NCI-H2227 treated with DMSO at 0.1 percent for 48 hours (cell line): Measurements from ENCODE around the gene KIN.
"Not testable (repeated sequence)": the region's sequence is repeated elsewhere in the genome, so short reads cannot be mapped to it uniquely, and the experiment has no call there.

Experiments
- DNase-seq: peaks from one replicate; lab custom pipeline; 2025; lab: John Stamatoyannopoulos, UW

KIN gene

DNA sequence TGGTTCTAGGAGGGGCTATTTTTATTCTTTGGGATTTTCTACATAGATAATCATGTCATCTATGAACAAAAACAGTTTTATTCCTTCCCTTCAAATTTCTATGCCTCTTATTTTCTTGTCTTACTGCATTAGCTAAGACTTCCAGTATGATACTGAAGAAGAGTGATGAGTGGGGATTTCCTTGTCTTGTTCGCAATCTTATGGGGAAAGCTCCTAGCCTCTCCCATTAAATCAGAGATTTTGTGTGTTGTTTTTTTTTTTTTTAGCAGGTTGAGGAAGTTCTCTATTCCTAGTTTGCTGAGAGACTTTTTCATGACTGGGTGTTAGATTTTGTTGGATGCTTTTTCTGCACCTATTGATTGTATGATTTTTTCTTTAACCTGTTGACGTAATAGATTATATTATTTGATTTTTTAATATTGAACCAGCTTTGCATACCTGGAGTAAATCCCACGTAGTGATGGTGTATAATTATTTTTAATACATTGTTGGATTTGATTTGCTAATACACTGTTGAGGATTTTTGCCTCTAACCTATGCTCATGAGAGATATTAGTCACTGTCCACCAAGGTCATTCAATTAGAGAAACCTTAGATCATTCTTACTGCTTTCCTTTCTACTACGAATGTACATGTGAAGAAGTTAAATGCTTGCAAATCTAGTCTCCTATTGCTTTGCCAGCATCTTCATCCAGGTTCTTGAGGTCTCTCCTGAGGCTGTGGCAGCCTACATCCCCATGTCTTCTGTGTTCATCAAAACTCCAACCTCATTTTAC lies 6.6 kb upstream of the KIN start:
- DNase-seq, result no peak

DNA sequence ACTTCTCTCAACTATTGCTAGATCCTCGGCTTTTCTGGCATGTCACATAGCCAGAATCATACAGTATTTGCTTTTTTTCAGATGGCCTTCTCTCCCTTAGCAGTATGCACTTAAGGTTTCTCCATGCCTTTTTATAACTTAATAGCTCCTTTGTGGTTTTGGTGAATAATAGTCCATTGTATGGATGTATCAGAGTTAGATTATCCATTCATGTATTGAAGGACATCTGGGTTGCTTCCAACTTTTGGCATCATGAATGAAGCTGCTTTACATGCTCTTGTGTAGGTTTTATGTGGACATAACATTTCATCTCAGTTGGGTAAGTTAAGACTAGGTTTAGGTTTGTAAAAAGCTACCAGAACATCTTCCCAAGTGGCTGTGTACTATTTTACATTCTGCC lies 4.7 kb upstream of the KIN start:
- DNase-seq, result no peak

DNA sequence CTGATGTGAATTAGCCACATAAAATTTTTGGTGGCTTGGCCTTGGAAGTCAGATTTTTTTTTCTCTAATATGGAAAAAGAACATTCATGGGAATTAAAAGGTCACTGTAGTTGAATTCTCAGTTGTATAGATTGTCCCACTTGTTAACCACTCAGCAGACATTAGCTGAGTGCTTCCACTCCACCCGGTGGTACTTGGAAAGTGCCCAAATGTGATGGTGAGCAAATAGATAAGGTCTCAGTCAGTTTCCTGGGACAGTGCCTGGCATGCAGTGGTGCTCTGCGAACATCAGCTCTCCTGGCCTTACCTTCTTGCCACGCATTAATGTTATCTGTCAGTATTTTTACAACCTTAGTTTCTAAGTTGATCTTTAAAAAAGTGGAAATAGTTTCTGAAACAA lies 1.6 kb upstream of the KIN start:
- no peak for DNase-seq

DNA sequence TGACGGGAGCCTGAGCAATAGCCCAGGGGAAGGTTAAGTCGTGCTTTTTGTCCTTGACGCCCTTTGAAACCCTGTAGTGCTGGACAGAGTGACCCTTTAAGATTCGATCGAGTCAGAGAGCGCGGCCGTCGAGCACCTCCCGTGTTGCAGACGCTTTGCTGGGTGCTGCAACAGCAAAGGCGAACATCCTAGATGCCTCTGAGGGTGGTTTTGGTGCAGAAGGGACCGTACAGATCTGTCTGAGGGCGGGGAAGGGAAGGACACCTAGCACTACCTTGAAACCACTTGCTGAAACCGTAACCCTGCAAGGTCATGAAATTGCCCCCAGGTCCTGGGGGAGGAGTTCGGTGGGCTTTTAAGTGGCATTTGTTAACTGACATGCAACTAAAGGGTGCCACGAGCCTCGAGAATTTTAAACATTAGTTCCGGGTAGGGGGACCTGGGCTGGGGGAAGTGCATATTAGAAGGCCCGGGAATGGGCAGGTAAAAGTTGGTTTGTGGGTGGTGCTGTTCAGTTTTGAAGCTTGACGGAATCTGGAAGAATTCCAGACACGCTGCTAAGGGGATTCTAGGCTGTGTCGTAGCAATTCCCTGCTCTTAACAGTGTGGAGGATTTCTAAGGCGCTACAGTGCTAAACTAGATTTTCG lies 970 bp upstream of the KIN start:
- no peak for DNase-seq

DNA sequence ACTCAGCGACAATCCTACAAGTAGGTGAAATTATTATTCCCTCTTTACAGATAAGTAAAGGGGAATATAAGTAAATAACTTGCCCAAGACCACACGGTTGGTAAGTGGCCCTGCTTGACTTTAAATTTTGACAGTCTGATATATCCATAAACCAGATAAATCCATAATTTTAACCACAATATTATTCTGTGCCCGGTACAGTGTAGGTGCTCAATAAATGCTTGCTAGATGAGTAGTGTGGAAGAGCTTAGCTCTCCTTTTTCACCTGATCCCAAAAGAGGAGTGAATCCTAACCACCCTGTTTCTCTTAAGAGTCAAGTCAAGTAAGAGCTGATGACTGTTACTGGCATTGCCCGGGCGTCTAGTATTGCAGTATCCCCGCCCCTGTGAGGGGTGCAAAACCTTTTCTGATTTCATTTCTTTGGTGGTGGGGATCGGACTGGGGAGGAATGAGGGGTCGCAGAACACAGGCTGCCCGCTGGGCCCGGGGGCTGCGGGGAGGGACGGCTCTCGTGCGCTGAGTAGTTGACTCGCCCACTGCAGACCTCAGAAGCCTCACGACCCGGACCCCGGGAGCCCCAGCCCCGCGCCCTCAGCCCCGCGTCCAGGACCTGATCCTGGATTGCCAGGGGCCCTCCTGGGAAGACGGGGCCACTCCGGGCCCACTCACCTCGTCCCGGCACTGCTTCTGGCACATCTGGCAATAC lies 490 bp downstream of the KIN start:
- DNase-seq, result no peak

DNA sequence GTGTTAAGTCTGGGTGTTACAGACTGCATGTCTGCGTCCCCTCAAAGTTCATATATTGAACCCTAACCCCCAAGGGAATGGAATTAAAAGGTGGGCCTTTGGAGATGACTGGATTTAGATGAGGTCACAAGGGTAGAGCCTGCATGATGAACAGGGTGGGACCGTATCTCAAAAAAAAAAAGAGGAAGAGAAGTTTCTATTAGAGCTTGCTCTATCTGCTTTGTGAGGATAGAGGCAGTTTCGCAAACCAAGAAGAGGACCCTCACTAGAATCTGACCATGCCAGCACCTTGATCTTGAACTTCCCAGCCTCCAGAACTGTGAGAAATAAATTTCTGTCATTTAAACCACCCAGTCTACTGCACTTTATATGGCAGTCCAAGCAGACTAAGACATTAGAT lies 1.4 kb downstream of the KIN start:
- DNase-seq, result no peak

DNA sequence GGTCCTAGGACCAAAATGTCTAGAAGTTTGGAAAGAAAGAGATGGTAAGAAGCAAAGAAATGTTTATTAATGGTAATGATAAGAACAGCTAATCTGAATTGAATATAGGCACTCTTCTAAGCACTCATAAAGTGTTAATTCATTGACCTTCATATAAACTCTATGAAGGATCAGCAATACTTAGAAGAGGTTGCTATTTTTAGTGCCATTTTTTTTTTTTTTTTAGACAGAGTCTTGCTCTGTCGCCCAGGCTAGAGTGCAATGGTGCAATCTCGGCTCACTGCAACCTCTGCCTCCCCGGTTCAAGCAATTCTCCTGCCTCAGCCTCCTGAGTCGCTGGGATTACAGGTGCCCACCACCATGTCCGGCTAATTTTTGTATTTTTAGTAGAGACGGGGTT lies 5.6 kb downstream of the KIN start:
- DNase-seq, result not testable (repeated sequence)

DNA sequence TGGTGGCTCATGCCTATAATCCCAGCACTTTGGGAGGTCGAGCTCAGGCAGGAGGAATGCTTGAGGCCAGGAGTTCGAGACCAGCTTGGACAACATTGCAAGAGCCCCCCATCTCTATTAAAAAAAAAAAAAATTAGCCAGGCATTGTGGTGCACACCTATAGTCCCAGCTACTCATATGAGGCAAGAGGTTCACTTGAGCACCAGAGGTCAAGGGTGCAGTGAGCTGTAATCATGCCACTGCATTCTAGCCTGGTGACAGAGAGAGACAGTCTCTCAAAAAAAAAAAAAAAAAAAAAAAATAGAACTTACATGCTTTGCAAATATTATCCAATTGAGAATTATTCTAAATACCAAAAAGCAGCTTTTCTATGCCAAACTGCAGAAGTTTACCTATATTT lies 11.0 kb downstream of the KIN start:
- no peak for DNase-seq

DNA sequence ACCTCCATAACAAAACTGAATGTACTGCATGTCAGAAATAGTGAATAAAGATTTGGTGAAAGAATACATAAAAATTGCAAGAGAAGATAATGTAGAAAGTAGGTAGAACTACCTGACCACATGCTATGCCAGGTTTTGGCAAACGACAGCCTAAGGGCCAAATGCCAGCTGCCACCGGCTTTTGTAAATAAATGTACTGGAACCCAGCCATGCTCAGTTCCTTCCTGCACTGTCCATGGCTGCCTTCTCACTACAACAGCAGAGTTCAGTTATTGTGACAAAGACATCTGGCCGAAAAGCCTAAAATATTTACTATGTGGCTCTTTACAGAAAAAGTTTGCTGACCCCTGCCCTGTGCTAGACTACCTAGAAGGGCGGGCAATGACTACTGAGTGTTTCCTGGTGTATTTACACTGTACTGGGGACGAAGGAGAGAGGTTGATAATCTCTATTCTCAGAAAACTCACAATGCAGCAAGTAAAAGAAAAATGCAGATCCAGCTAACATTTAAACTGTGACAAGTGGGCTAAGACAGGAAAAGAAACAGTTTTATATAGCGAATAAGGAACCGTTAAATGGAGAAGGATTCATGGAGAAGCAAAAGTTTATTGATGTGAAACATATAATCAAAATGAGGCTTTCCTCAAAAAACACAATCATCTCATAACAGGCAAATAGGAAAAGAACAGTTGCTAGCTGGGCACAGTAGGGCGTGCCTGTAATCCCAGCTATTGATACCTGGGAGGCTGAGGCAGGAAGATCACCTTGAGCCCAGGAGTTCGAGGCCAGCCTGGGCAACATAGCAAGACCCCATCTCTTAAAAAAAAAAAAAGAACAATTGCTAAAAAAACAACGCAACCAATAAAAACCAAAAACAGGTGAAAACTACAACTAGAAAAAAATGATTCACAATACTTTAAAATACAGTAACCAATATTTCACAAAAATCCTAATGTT lies 13.7 kb downstream of the KIN start:
- no peak for DNase-seq

DNA sequence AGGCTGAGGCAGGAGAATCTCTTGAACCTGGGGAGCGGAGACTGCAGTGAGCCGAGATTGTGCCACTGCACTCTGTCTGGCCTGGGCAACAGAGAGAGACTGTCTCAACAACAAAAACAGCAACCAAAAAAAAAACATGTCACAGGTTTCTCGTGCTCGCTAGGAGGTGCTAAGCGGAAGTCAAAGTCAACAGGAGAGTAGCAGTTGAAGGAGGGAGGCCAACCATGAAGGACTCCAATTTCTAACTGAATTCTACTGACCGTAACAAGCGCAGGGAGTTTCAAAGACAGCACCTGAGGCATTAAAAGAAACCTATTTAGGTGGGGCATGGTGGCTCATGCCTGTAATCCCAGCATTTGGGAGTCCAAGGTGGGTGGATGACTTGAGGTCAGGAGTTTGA lies 19.4 kb downstream of the KIN start:
- DNase-seq, result no peak

DNA sequence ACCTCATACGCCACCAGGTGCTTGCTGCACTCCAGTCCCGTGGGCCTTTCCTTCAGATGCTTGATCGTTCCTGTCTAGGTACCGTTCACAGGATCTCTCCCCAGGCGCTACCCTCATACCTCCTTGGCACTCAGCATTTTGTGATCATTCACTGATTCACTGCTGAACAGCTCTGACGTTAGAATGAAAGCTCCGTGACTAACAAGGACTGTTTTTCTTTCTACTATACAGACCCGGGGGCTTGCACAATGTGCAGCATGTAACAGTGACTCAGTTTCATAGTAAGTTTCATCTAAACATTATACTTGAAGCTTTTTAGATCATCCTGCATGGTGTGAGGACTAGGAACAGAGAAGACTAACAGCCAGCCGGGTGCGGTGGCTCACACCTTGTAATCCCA lies 20.6 kb downstream of the KIN start:
- DNase-seq, result no peak

DNA sequence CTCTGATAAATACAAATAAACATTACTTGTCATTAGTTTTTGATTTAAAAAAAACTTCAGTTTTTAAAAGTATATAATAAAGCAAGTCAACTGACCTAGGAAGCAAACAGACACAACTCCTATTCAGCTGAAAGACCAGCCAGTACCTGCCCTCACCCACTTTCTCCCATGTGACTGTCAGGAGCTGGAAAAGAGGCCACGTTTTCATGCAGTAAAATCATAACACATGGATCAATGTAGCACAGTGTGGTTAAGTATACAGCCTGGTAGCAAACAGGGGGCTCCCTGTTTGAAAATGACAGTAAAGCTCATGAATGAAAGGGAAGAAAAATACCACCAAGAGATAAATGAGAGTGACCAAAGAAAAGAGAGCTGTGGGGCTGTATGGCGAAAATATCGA lies 21.6 kb downstream of the KIN start:
- DNase-seq, result no peak

DNA sequence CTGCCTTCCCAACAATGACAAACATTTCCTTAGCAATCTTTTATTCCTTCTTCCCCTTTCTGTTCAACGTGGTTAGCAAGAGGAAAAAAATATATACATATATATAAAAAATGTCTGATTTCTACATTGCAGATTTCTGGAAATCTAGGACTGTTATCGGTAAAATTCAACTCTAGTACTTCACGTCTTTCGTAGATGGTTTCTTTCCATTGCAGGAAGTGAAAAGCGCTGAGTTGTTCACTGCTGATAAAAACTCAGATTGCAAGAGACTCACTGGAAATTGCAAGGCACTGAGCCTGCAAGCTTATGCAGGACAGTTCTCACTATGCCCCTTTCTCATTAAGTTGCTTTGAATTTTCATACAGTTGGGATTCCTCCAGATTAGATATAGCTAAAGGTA lies 23.9 kb downstream of the KIN start:
- no peak for DNase-seq

DNA sequence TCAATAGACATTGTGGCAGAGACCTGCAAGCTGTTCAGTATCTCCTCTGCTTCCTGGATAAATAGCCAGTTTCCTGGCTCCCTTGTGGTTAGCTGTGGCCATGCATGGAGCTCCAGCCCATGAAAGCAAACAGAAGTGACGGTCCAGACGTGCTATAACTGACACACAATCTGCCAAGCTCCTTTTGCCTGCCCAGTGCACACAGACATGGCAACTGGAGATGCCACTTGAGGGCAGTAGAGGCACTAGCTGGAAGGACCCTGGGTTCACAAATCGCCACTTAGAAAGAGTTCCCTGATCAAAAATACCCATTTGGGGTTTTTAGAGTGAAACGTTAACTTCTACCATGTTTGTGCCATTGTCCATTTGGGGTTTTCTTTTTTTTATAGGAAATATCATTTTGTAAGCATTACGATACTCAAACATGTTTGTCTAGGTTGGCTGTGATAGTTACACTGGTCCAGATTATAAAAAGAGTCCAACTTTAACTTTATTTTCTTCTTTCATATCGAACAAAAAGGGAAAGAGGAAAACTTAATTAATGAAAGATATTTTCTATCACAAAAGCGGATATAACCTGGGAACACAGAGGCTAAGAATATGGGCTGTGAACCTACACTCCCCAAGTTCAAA lies 31.3 kb downstream of the KIN start:
- DNase-seq, result no peak

DNA sequence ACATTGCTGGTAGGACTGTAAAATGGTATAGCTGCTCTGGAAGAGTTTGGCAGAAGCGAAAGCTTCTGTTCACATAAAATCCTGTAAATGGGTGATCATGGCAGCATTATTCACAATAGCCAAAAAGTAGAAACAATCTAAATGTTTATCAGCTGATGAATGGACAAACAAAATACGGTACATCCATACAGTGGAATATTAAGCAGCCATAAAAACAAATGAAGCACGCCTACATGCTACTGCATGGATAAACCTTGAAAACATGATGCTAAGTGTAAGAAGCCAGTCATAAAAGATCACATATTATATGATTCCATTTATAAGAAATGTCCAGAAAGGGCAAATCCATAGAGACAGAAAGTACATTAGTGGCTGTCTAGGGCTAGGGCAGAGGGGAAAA lies 32.7 kb downstream of the KIN start:
- DNase-seq, result no peak

DNA sequence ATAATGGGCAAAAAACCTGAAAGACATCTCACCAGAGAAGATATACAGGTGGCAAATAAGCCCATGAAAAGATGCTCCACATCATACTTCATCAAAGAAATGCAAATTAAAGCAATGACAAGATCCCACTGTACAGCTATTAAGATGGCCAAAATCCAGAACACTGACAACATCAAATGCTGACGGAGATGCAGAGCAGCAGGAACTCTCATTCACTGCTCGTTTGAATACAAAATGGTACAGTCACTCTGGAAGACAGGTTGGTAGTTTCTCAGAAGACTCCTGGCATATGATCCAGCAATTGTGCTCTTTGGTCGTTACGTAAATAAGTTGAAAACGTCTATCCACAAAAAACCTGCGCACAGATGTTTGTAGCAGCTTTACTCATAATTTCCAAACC lies 35.5 kb downstream of the KIN start:
- no peak for DNase-seq

DNA sequence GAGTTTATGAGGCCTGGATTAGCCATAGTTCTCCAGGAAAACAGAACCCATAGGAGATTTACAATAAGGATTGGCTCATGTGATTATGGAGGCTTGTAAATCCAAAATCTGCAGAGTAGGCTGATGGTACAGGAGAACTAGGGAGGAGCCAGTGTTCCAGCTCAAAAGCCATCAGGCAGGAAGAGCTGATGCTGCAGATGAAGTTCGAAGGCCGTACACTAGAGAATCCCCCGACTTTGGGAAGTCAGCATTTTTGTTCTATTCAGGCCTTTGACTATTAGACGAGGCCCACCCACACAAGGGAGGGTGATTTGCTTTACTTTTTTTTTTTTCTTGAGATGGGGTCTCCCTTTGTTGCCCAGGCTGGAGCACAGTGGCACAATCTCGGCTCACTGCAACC lies 37.6 kb downstream of the KIN start:
- no peak for DNase-seq

DNA sequence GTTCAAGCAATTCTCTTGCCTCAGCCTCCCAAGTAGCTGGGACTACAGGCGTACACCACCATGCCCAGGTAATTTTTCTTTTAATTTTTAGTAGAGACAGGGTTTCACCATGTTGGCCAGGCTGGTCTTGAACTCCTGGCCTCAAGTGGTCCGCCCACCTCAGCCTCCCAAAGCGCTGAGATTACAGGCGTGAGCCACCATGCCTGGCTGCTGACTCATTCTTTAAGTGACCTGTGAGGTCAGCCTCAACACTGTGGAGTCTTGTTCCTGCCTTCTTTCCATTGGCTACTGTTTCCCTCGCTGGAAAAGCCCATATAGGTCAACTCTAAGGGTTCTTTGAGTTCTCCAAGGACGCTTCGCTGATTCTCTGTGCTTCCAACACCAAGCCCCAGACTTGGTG lies 39.2 kb downstream of the KIN start:
- not testable (repeated sequence) for DNase-seq

DNA sequence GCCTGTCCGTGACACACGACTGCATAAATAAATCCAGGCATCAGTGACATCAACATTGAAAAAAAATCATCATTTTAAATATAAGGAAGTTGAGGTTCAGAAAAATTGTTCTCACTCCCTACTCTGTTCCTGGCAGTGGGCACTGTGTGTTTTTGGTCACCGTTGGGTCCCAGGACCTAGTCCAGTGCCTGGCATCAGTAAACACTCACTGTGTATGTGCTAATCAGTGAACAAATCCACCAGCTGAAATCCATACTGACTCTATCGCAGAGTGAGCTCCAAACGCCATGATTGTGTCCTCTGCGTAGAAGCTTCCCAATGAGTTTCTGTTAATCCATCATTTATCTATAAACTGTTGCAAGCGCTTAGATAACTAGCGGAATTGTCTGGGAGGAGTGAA lies 43.5 kb downstream of the KIN start:
- DNase-seq, result no peak

DNA sequence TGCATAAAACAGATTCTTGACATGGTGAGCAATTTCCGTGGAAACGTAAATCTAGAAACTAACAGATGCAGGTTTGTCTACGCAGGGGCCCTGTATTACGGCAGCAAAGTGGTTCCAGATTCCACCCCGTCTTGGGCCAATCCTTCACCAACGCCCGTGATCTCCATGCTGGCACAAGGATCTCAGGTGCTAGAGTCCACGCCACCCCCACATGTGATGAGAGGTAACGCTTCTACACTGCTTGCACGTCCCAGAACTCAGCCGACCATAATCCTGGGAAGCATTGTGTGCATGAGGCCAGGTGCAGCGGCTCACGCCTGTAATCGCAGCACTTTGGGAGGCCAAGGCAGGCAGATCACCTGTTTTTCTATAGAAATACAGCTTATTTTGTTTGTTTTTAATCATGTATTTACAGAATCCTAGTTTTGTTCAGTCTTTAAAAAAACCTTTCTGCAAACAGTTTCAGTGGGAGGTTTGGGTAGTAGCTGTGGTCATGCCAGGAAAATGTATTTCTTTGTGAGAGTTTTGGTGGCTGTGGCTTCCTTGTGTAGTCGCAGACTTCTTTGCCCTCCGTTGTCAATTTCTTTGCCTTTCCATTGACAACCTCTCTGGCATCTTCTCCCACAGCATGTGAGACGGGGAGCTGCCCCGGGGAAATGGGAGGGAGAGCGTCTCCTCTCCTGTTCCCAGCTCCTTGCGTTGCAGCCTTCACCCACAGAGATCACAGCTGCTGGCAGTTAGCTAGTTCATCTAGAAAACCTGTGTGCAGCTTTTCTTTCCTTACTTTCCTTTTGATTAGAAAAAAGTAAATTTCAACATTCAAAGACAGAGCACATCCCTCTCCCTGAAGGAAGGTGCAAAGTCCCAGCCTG lies 49.0 kb downstream of the KIN start:
- DNase-seq, result no peak

DNA sequence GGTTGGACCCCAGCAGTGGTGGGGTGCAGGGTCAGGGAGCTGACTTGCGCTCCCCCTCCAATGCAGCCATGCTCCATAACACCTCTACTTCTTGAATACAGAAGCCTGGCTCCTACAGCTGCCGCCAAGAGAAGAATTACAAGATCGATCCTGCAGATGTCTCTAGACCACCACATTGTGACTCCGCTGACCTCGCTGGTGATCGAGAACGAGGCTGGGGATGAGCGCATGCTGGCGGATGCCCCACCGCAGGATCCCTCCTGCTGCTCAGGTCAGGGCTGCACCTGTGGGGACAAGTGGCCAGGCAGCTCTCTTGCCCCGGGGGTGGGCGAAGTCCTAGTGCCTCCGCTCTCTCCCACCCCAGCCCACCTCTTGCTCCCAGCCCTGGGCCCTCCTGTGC lies 53.0 kb downstream of the KIN start:
- DNase-seq, result no peak
